LoVo (cell line): ENCODE data around the gene CTNNA1.

Experiments
- DNase-seq: peaks from one replicate; pipeline ENCODE4 v3.0.0-alpha.2; 2016; ENCODE audit warnings: low spot score

Gene CTNNA1

GRCh38 chr5:138950421-138951031 lies 197.3 kb downstream of the CTNNA1 start:
- no peak for DNase-seq

GRCh38 chr5:138951091-138951985 lies 198.1 kb downstream of the CTNNA1 start:
- DNase-seq: no peak

GRCh38 chr5:138951986-138952735 lies 198.9 kb downstream of the CTNNA1 start:
- no peak for DNase-seq

- DNase-seq: no peak
Measured at GRCh38 chr5:138952962-138953361, 199.7 kb downstream of the CTNNA1 start.

GRCh38 chr5:138953387-138954256 lies 200.4 kb downstream of the CTNNA1 start:
- DNase-seq: no peak

GRCh38 chr5:138954257-138955012 lies 201.2 kb downstream of the CTNNA1 start:
- no peak for DNase-seq

- no peak for DNase-seq
Measured at GRCh38 chr5:138955013-138955660, 201.9 kb downstream of the CTNNA1 start.

GRCh38 chr5:138955671-138956295 lies 202.6 kb downstream of the CTNNA1 start:
- no peak for DNase-seq

GRCh38 chr5:138956801-138957200 lies 203.6 kb downstream of the CTNNA1 start:
- no peak for DNase-seq

- no peak for DNase-seq
Measured at GRCh38 chr5:138960145-138960692, 207.0 kb downstream of the CTNNA1 start.

- no peak for DNase-seq
Measured at GRCh38 chr5:138961221-138961620, 208.0 kb downstream of the CTNNA1 start.

- DNase-seq: no peak
Measured at GRCh38 chr5:138961729-138962128, 208.5 kb downstream of the CTNNA1 start.

GRCh38 chr5:138962614-138963370 lies 209.6 kb downstream of the CTNNA1 start:
- DNase-seq: no peak

GRCh38 chr5:138963763-138964371 lies 210.6 kb downstream of the CTNNA1 start:
- DNase-seq: no peak

- no peak for DNase-seq
Measured at GRCh38 chr5:138964647-138965201, 211.5 kb downstream of the CTNNA1 start.

- no peak for DNase-seq
Measured at GRCh38 chr5:138965626-138966025, 212.4 kb downstream of the CTNNA1 start.

GRCh38 chr5:138966236-138966985 lies 213.2 kb downstream of the CTNNA1 start:
- DNase-seq: no peak
